ENCODE data around the gene YY1. TPM values are rescaled to one million over a fixed set of nuclear protein-coding genes. Genes with fewer than 3 reads are reported as not detected.

YY1 gene
- total and polyA plus RNA-seq, 2 of the 8 experiments (the other 6 are each of a cell fraction or from before 2014, with no cell fraction given), result 26.4 to 106 TPM

- TF ChIP-seq SAP30 (IDR thresholded peaks at IDR 0.05; ENCODE audit: insufficient read depth, insufficient replicate concordance, low read length), result no peak
Observed at GRCh38 chr14:100330388-100330931, 91.5 kb downstream of the YY1 start (continued).
